Renal cortical epithelial cell (primary cell): ENCODE data around the gene FN3K. TPM values are rescaled to one million over a fixed set of nuclear protein-coding genes. Genes with fewer than 3 reads are reported as not detected.
A peak's percentile ranks its signal among the peaks of the same experiment; 100 is the strongest.
"Not testable (repeated sequence)": the region's sequence is repeated elsewhere in the genome, so short reads cannot be mapped to it uniquely, and the experiment has no call there.

Experiments
- DNase-seq: peaks from one replicate; pipeline ENCODE4 v3.0.0-alpha.2; 2011; ENCODE audit warnings: low read depth
- total RNA-seq: library from RNA; depleted of rRNA; stranded (reverse); fragments of >200 nt; gene quantifications from 2 replicates; pipeline ENCODE4 v1.2.3, GENCODE V29; 2014

Gene FN3K
- total RNA-seq, 1 donor from 2014 or later, result 16.8 TPM

- DNase-seq, result peak; percentile 21
Measured at GRCh38 chr17:82775001-82775823, 39.8 kb downstream of the FN3K start.

GRCh38 chr17:82776454-82776853, 41.0 kb downstream of the FN3K start:
- no peak for DNase-seq

- DNase-seq, result not testable (repeated sequence)
Measured at GRCh38 chr17:82777778-82778375, 42.5 kb downstream of the FN3K start.

- DNase-seq, result no peak
Measured at GRCh38 chr17:82779541-82779940, 44.1 kb downstream of the FN3K start.

- no peak for DNase-seq
Measured at GRCh38 chr17:82780195-82780594, 44.8 kb downstream of the FN3K start.

GRCh38 chr17:82780971-82781893, 45.8 kb downstream of the FN3K start:
- no peak for DNase-seq

- DNase-seq, result peak; percentile 42
Measured at GRCh38 chr17:82781894-82782274, 46.5 kb downstream of the FN3K start.

GRCh38 chr17:82782657-82783207, 47.3 kb downstream of the FN3K start:
- no peak for DNase-seq

GRCh38 chr17:82783498-82783897, 48.1 kb downstream of the FN3K start:
- DNase-seq, result no peak

GRCh38 chr17:82785581-82785980, 50.2 kb downstream of the FN3K start:
- DNase-seq, result not testable (repeated sequence)

- DNase-seq, result no peak
Measured at GRCh38 chr17:82786427-82786826, 51.0 kb downstream of the FN3K start.

GRCh38 chr17:82787081-82787848, 51.9 kb downstream of the FN3K start:
- no peak for DNase-seq

GRCh38 chr17:82788206-82789001, 53.0 kb downstream of the FN3K start:
- DNase-seq, result no peak

GRCh38 chr17:82789051-82789592, 53.7 kb downstream of the FN3K start:
- DNase-seq, result no peak

- no peak for DNase-seq
Measured at GRCh38 chr17:82789806-82790205, 54.4 kb downstream of the FN3K start.

- DNase-seq, result no peak
Measured at GRCh38 chr17:82790391-82790790, 55.0 kb downstream of the FN3K start.

- peak; percentile 97 for DNase-seq
Measured at GRCh38 chr17:82791532-82791931, 56.1 kb downstream of the FN3K start.

- no peak for DNase-seq
Measured at GRCh38 chr17:82793974-82794630, 58.7 kb downstream of the FN3K start.

GRCh38 chr17:82794781-82795482, 59.5 kb downstream of the FN3K start:
- no peak for DNase-seq
